Measurements from ENCODE around the gene TCERG1L.

The TCERG1L gene

GRCh38 chr10:131195558-131196159, 115.9 kb downstream of the TCERG1L start:
- Histone ChIP-seq H3K36me3 (ENCODE audit: control insufficient read depth in 4 of 4, insufficient read depth in 4 of 4, low read length in 3 of 4) (no peaks in the 10 kb centered on the region), H3K27ac (ENCODE audit: insufficient read depth in 1 of 2, low read depth in 1 of 2, low read length in 2 of 2, poor library complexity in 1 of 2, severe bottlenecking in 2 of 2) (no peak overlapping the region), H3K9me3 (ENCODE audit: control extremely low read depth in 1 of 5, control insufficient read depth in 4 of 5, insufficient read depth in 2 of 5, low read depth in 1 of 5, low read length in 4 of 5) (peaks cover 0 to 4% (median 0%) of the 10 kb centered on the region in 5 experiments), H3K27me3 (replicated peaks in 2 of 5; ENCODE audit: control insufficient read depth in 4 of 5, insufficient read depth in 5 of 5, low read length in 4 of 5) (peaks cover 0 to 28% (median 1%) of the 10 kb centered on the region in 5 experiments), H3K4me3 (ENCODE audit: control insufficient read depth in 1 of 7, extremely low read depth in 1 of 7, insufficient read depth in 4 of 7, low read depth in 2 of 7, low read length in 6 of 7) (no peak overlapping the region), H3K4me1 (ENCODE audit: control extremely low read depth in 1 of 4, control insufficient read depth in 4 of 4, insufficient read depth in 4 of 4, low read length in 3 of 4) (no peaks in the 10 kb centered on the region)
- WGBS (ENCODE audit: insufficient coverage) = 83% methylated on average over 15 of the region's 19 CpGs
- DNase-seq = no peak
- POLR2A ChIA-PET = no interaction called here
- CTCF ChIA-PET = no interaction called here

DNA sequence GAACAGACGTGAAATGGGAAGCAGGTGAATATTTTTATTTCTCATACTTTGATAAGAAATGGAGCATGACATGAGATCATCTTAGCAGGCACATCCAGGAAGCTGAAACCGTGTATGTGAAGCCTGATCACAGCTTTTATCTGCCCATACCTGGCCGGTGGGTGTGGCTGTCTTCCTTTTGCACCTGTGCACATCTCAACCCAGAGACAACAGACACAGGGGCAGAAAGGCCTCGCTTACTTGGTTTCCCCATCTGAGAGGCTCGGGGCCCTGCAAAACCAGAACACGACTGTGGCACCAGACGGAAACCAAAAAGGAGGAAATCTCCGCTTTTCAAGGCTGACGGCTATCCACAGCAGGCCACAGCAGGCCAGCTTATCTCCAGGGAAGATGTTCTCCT, 116.4 kb downstream of the TCERG1L start:
- WGBS (ENCODE audit: insufficient coverage) = 90% methylated on average over 8 of the region's 9 CpGs
- H3K36me3 ChIP-seq (ENCODE audit: control insufficient read depth in 4 of 4, insufficient read depth in 4 of 4, low read length in 3 of 4) = no peaks in the 10 kb centered on the region
- no peak overlapping the region for H3K4me3 ChIP-seq (ENCODE audit: control insufficient read depth in 1 of 7, extremely low read depth in 1 of 7, insufficient read depth in 4 of 7, low read depth in 2 of 7, low read length in 6 of 7)
- H3K4me1 ChIP-seq (ENCODE audit: control extremely low read depth in 1 of 4, control insufficient read depth in 4 of 4, insufficient read depth in 4 of 4, low read length in 3 of 4) = no peaks in the 10 kb centered on the region
- H3K27ac ChIP-seq (ENCODE audit: insufficient read depth in 1 of 2, low read depth in 1 of 2, low read length in 2 of 2, poor library complexity in 1 of 2, severe bottlenecking in 2 of 2) = no peak overlapping the region
- no peak for DNase-seq
- peaks cover 0 to 25% (median 1%) of the 10 kb centered on the region in 5 experiments for H3K27me3 ChIP-seq (replicated peaks in 2 of 5; ENCODE audit: control insufficient read depth in 4 of 5, insufficient read depth in 5 of 5, low read length in 4 of 5)
- peaks cover 0 to 4% (median 0%) of the 10 kb centered on the region in 5 experiments for H3K9me3 ChIP-seq (ENCODE audit: control extremely low read depth in 1 of 5, control insufficient read depth in 4 of 5, insufficient read depth in 2 of 5, low read depth in 1 of 5, low read length in 4 of 5)
- CTCF ChIA-PET = no interaction called here
- POLR2A ChIA-PET = no interaction called here

DNA sequence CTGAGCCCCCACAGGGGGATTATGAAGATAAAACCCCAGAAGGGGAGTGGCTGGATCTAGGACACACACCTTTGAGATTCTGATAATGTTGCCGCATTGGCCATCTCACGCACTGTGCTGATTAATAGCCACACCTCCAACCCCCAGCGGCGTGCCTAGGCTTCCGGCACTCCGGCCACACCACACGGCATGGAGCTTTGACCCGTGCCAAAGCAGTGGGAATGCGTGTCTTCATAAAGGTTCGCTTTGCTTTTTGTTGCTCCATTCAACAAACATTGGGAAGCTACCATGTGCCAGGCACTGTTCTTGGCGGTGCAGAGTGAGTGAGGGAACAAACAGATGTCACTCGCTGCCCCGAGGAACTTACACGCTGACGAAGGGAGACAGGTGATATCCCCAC, 117.6 kb downstream of the TCERG1L start:
- H3K9me3 ChIP-seq (ENCODE audit: control extremely low read depth in 1 of 5, control insufficient read depth in 4 of 5, insufficient read depth in 2 of 5, low read depth in 1 of 5, low read length in 4 of 5) = peaks cover 0 to 4% (median 0%) of the 10 kb centered on the region in 5 experiments
- H3K4me1 ChIP-seq (ENCODE audit: control extremely low read depth in 1 of 4, control insufficient read depth in 4 of 4, insufficient read depth in 4 of 4, low read length in 3 of 4) = no peaks in the 10 kb centered on the region
- no peak for DNase-seq
- ChIA-PET POLR2A (no interaction called here), CTCF (no interaction called here)
- WGBS (ENCODE audit: insufficient coverage) = 95% methylated on average over 15 of the region's 15 CpGs
- no peak overlapping the region for H3K27ac ChIP-seq (ENCODE audit: insufficient read depth in 1 of 2, low read depth in 1 of 2, low read length in 2 of 2, poor library complexity in 1 of 2, severe bottlenecking in 2 of 2)
- H3K27me3 ChIP-seq (replicated peaks in 2 of 5; ENCODE audit: control insufficient read depth in 4 of 5, insufficient read depth in 5 of 5, low read length in 4 of 5) = peaks cover 0 to 13% (median 0%) of the 10 kb centered on the region in 5 experiments
- H3K36me3 ChIP-seq (ENCODE audit: control insufficient read depth in 4 of 4, insufficient read depth in 4 of 4, low read length in 3 of 4) = no peaks in the 10 kb centered on the region
- no peak overlapping the region for H3K4me3 ChIP-seq (ENCODE audit: control insufficient read depth in 1 of 7, extremely low read depth in 1 of 7, insufficient read depth in 4 of 7, low read depth in 2 of 7, low read length in 6 of 7)

DNA sequence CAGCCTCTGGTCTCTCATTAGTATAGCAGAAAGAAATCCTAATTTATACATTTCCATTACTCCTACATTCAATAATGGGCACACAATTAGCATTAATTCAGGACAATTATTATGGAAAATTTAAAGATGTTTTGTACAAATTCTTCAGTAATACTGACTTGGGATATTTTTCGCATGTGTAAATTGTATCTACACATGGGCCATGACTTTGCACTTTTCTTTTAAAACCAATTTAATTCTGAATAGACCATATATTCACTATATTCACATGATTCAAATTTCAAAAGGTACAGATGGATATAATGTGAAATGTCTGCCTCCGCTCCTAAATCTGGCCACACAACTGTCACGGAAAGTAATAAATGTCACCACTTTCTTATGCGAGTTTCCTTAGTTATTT, 123.0 kb downstream of the TCERG1L start:
- H3K9me3 ChIP-seq (ENCODE audit: control extremely low read depth in 1 of 5, control insufficient read depth in 4 of 5, insufficient read depth in 2 of 5, low read depth in 1 of 5, low read length in 4 of 5) = peaks cover 0 to 4% (median 0%) of the 10 kb centered on the region in 5 experiments
- H3K36me3 ChIP-seq (ENCODE audit: control insufficient read depth in 4 of 4, insufficient read depth in 4 of 4, low read length in 3 of 4) = no peaks in the 10 kb centered on the region
- ChIA-PET CTCF (no interaction called here), POLR2A (no interaction called here)
- H3K4me1 ChIP-seq (ENCODE audit: control extremely low read depth in 1 of 4, control insufficient read depth in 4 of 4, insufficient read depth in 4 of 4, low read length in 3 of 4) = no peaks in the 10 kb centered on the region
- no CpG with 5 or more reads among the region's 4 CpGs for WGBS (ENCODE audit: insufficient coverage)
- H3K27me3 ChIP-seq (replicated peaks in 2 of 5; ENCODE audit: control insufficient read depth in 4 of 5, insufficient read depth in 5 of 5, low read length in 4 of 5) = peaks cover 0 to 4% (median 0%) of the 10 kb centered on the region in 5 experiments
- no peak overlapping the region for H3K27ac ChIP-seq (ENCODE audit: insufficient read depth in 1 of 2, low read depth in 1 of 2, low read length in 2 of 2, poor library complexity in 1 of 2, severe bottlenecking in 2 of 2)
- DNase-seq = no peak
- no peak overlapping the region for H3K4me3 ChIP-seq (ENCODE audit: control insufficient read depth in 1 of 7, extremely low read depth in 1 of 7, insufficient read depth in 4 of 7, low read depth in 2 of 7, low read length in 6 of 7)

DNA sequence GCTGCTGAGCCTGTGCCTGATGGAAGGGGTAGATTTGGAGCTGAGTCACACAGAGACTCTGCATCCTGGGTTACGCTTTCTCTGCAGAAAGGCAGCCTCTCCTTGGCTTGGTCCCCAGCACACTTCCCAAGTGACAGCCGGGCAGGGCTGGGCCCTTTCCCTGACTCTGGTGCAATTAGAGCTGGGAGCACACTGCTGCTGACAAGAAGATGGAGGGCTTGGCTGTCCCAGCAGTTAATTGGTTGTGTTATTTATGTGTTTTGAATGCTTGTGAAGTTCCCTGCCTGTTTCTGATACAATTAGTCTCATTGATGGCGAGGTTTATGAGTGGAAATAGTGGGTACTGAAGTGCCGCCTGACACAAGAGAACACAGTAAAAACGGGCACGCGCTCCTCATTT, 123.6 kb downstream of the TCERG1L start:
- ChIA-PET CTCF (no interaction called here), POLR2A (no interaction called here)
- no peak overlapping the region for H3K4me3 ChIP-seq (ENCODE audit: control insufficient read depth in 1 of 7, extremely low read depth in 1 of 7, insufficient read depth in 4 of 7, low read depth in 2 of 7, low read length in 6 of 7)
- H3K27me3 ChIP-seq (replicated peaks in 2 of 5; ENCODE audit: control insufficient read depth in 4 of 5, insufficient read depth in 5 of 5, low read length in 4 of 5) = peaks cover 0 to 4% (median 0%) of the 10 kb centered on the region in 5 experiments
- WGBS (ENCODE audit: insufficient coverage) = 85% methylated on average over 4 of the region's 7 CpGs
- no peaks in the 10 kb centered on the region for H3K36me3 ChIP-seq (ENCODE audit: control insufficient read depth in 4 of 4, insufficient read depth in 4 of 4, low read length in 3 of 4)
- no peaks in the 10 kb centered on the region for H3K4me1 ChIP-seq (ENCODE audit: control extremely low read depth in 1 of 4, control insufficient read depth in 4 of 4, insufficient read depth in 4 of 4, low read length in 3 of 4)
- DNase-seq = no peak
- H3K27ac ChIP-seq (ENCODE audit: insufficient read depth in 1 of 2, low read depth in 1 of 2, low read length in 2 of 2, poor library complexity in 1 of 2, severe bottlenecking in 2 of 2) = no peak overlapping the region
- H3K9me3 ChIP-seq (ENCODE audit: control extremely low read depth in 1 of 5, control insufficient read depth in 4 of 5, insufficient read depth in 2 of 5, low read depth in 1 of 5, low read length in 4 of 5) = peaks cover 0 to 4% (median 0%) of the 10 kb centered on the region in 5 experiments

- ChIA-PET CTCF (no interaction called here), POLR2A (no interaction called here)
- Histone ChIP-seq H3K9me3 (ENCODE audit: control extremely low read depth in 1 of 5, control insufficient read depth in 4 of 5, insufficient read depth in 2 of 5, low read depth in 1 of 5, low read length in 4 of 5) (peaks cover 0 to under 1% (median 0%) of the 10 kb centered on the region in 5 experiments), H3K27ac (ENCODE audit: insufficient read depth in 1 of 2, low read depth in 1 of 2, low read length in 2 of 2, poor library complexity in 1 of 2, severe bottlenecking in 2 of 2) (no peak overlapping the region), H3K27me3 (replicated peaks in 2 of 5; ENCODE audit: control insufficient read depth in 4 of 5, insufficient read depth in 5 of 5, low read length in 4 of 5) (peaks cover 0 to 6% (median 0%) of the 10 kb centered on the region in 5 experiments), H3K4me3 (ENCODE audit: control insufficient read depth in 1 of 7, extremely low read depth in 1 of 7, insufficient read depth in 4 of 7, low read depth in 2 of 7, low read length in 6 of 7) (no peak overlapping the region), H3K4me1 (ENCODE audit: control extremely low read depth in 1 of 4, control insufficient read depth in 4 of 4, insufficient read depth in 4 of 4, low read length in 3 of 4) (no peaks in the 10 kb centered on the region), H3K36me3 (ENCODE audit: control insufficient read depth in 4 of 4, insufficient read depth in 4 of 4, low read length in 3 of 4) (no peaks in the 10 kb centered on the region)
- WGBS (ENCODE audit: insufficient coverage) = 45% methylated on average over 2 of the region's 7 CpGs
- DNase-seq = no peak
These were observed 124.2 kb downstream of the TCERG1L start for GRCh38 chr10:131187274-131187673.

DNA sequence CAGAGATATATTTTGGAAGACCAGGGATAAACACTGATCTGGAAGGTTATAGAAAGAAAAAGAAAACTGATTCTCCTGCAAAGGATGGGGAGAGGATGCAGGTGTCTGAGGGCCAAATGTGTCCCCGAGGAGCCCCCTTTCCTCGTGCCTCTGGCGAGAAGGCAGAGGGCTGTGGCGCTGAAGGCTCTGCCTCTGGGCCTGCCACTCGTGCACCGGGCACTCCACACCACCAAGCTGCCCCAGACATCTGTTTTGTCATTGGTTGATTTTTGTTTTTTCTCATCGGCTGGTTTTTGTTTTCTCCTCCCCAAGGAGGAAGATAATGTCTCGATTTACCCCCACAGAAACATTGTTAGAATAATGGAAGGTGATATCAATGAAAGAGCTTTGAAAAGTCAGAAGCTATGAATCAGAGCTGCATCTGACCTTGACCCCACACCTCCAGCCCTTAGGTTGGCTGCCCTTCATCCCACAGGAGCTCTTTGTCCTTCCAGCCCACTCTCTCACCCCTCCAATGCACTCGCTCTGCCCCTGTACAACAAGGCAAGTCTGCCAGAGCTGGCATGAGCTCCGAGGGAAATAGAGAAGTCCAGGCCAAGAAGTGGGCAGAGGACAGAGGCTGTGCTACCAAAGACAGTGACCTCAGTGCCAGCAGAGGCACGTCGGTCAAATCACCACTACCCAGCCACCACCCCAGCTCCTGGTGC, 124.8 kb downstream of the TCERG1L start:
- DNase-seq = no peak
- ChIA-PET CTCF (no interaction called here), POLR2A (no interaction called here)
- Histone ChIP-seq H3K27me3 (replicated peaks in 2 of 5; ENCODE audit: control insufficient read depth in 4 of 5, insufficient read depth in 5 of 5, low read length in 4 of 5) (peaks cover 0 to 9% (median 0%) of the 10 kb centered on the region in 5 experiments), H3K4me1 (ENCODE audit: control extremely low read depth in 1 of 4, control insufficient read depth in 4 of 4, insufficient read depth in 4 of 4, low read length in 3 of 4) (no peaks in the 10 kb centered on the region), H3K27ac (ENCODE audit: insufficient read depth in 1 of 2, low read depth in 1 of 2, low read length in 2 of 2, poor library complexity in 1 of 2, severe bottlenecking in 2 of 2) (no peak overlapping the region), H3K36me3 (ENCODE audit: control insufficient read depth in 4 of 4, insufficient read depth in 4 of 4, low read length in 3 of 4) (no peaks in the 10 kb centered on the region), H3K9me3 (ENCODE audit: control extremely low read depth in 1 of 5, control insufficient read depth in 4 of 5, insufficient read depth in 2 of 5, low read depth in 1 of 5, low read length in 4 of 5) (no peaks in the 10 kb centered on the region), H3K4me3 (ENCODE audit: control insufficient read depth in 1 of 7, extremely low read depth in 1 of 7, insufficient read depth in 4 of 7, low read depth in 2 of 7, low read length in 6 of 7) (no peak overlapping the region)
- 92% methylated on average over 7 of the region's 12 CpGs for WGBS (ENCODE audit: insufficient coverage)
